Measurements from ENCODE around the gene LSR. TPM values are rescaled to one million over a fixed set of nuclear protein-coding genes. Genes with fewer than 3 reads are reported as not detected.

LSR gene
- total and polyA plus RNA-seq, 12 donors = 3.2 to 10.4 (median 5.2) TPM

DNA sequence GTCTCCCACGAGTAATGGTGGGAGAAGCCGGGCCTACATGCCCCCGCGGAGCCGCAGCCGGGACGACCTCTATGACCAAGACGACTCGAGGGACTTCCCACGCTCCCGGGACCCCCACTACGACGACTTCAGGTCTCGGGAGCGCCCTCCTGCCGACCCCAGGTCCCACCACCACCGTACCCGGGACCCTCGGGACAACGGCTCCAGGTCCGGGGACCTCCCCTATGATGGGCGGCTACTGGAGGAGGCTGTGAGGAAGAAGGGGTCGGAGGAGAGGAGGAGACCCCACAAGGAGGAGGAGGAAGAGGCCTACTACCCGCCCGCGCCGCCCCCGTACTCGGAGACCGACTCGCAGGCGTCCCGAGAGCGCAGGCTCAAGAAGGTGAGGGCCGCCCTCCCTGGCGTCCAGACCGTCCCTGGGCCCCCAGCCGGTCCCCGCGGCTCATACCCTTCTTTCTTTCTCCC, 18.6 kb downstream of the LSR start:
- Histone ChIP-seq H3K4me3 (peak overlapping the region; percentile 62 to 99 (median 89)), H3K9me3 (no peaks in the 10 kb centered on the region), H3K4me1 (peaks cover 13 to 54% (median 42%) of the 10 kb centered on the region in 9 donors), H3K27me3 (no peaks in the 10 kb centered on the region), H3K27ac (peak overlapping the region; percentile 87 to 100 (median 96)), H3K36me3 (peaks cover 8 to 26% (median 21%) of the 10 kb centered on the region in 9 donors)
- intact Hi-C loops (cut with DNase I) = loop anchor here in 6 of 10 donors (5.0 to 10.0 kb wide), 4 partner anchors 110 to 293 kb away; partner anchors contain the start of genes FXYD7 (in 3 of the 6), FXYD1 (in 2 of the 6) and LGI4 (in 2 of the 6)
- ATAC-seq (peak; percentile 35 to 71 (median 58)), DNase-seq (peak; percentile 50 to 68)
- WGBS, 2 donors = 0% methylated on average over 40 of the region's 40 CpGs
- TF ChIP-seq, protein P1, sequence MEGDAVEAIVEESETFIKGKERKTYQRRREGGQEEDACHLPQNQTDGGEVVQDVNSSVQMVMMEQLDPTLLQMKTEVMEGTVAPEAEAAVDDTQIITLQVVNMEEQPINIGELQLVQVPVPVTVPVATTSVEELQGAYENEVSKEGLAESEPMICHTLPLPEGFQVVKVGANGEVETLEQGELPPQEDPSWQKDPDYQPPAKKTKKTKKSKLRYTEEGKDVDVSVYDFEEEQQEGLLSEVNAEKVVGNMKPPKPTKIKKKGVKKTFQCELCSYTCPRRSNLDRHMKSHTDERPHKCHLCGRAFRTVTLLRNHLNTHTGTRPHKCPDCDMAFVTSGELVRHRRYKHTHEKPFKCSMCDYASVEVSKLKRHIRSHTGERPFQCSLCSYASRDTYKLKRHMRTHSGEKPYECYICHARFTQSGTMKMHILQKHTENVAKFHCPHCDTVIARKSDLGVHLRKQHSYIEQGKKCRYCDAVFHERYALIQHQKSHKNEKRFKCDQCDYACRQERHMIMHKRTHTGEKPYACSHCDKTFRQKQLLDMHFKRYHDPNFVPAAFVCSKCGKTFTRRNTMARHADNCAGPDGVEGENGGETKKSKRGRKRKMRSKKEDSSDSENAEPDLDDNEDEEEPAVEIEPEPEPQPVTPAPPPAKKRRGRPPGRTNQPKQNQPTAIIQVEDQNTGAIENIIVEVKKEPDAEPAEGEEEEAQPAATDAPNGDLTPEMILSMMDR (IDR thresholded peaks at IDR 0.05) = no peak

DNA sequence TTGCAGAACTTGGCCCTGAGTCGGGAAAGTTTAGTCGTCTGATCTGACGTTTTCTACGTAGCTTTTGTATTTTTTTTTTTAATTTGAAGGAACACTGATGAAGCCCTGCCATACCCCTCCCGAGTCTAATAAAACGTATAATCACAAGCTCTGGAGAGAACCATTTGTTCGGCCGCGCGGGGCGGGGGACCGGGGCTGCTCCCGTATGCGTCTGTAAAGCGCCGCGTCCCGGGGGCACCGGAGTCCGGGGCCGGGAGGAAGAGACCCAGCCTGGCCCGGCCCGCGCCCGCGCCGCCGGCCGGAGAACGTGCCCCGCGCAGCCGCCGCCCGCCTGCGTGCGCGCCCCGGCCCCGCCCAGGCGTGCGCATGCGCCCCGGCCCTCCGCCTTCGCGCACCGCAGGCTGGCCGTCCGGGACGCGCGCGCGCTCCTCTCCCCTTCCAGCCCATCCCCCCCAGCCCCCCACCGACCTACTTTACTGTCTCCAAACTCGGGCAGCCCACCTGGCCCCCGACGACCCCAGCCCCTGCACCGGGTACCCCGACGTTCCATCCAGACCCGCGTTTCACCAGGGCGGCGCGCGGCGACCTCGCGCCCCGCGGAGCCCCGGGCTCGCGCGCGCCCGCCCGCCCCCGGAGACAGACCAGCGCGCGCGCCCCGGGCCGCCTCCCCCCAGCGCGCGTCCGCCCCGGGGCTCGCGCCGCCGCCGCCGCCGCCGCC, 19.2 kb downstream of the LSR start:
- TF ChIP-seq, protein P1 (IDR thresholded peaks at IDR 0.05) = no peak
- Histone ChIP-seq H3K9me3 (no peaks in the 10 kb centered on the region), H3K4me1 (peaks cover 13 to 58% (median 42%) of the 10 kb centered on the region in 9 donors), H3K27me3 (no peaks in the 10 kb centered on the region), H3K27ac (peak overlapping the region; percentile 87 to 100 (median 96)), H3K36me3 (peaks cover 8 to 32% (median 21%) of the 10 kb centered on the region in 9 donors), H3K4me3 (peak overlapping the region; percentile 62 to 99 (median 89))
- WGBS, 2 donors = 0 to 1% methylated on average over 27 to 97 of the region's 100 CpGs
- DNase-seq (peak; percentile 72 to 83), ATAC-seq (peak; percentile 61 to 83 (median 78))
- intact Hi-C loops (cut with DNase I) = loop anchor here in 7 of 10 donors (2.0 to 10.0 kb wide), 5 partner anchors 111 to 293 kb away; partner anchors contain the start of genes FXYD7 (in 4 of the 7), FXYD1 (in 2 of the 7) and LGI4 (in 2 of the 7)

GRCh38 chr19:35268536-35269437, 20.0 kb downstream of the LSR start, which contains the start of gene USF2:
Gene USF2 (plus strand): TSS chr19:35268962. CDS start chr19:35269102, 140 bp downstream.
- TF ChIP-seq, protein P1 (IDR thresholded peaks at IDR 0.05) = no peak
- peak within 1 kb of the TSS; percentile 62 to 99 (median 89) for H3K4me3 ChIP-seq
- intact Hi-C loops (cut with DNase I) = loop anchor here in 7 of 10 donors (2.0 to 10.0 kb wide), 5 partner anchors 111 to 294 kb away; partner anchors contain the start of genes FXYD7 (in 4 of the 7), FXYD1 (in 2 of the 7) and LGI4 (in 2 of the 7)
- peak within 1 kb of the TSS; percentile 87 to 100 (median 96) for H3K27ac ChIP-seq
- peaks cover 13 to 65% (median 42%) of the 10 kb centered on the region in 9 donors for H3K4me1 ChIP-seq
- DNase-seq = peak; percentile 79 to 81
- H3K36me3 ChIP-seq = peaks cover 8 to 40% (median 25%) of the 10 kb centered on the region in 9 donors
- H3K9me3 ChIP-seq = no peaks in the 10 kb centered on the region
- peak in 4 of 8 donors; percentile 1 to 46 (median 20) for ATAC-seq
- no peaks in the 10 kb centered on the region for H3K27me3 ChIP-seq
- 0 to 1% methylated on average over 33 to 112 of the region's 126 CpGs for WGBS, 2 donors

Measured in heart right ventricle (tissue), 16 donors.